ENCODE results near the gene AK4.

DNA sequence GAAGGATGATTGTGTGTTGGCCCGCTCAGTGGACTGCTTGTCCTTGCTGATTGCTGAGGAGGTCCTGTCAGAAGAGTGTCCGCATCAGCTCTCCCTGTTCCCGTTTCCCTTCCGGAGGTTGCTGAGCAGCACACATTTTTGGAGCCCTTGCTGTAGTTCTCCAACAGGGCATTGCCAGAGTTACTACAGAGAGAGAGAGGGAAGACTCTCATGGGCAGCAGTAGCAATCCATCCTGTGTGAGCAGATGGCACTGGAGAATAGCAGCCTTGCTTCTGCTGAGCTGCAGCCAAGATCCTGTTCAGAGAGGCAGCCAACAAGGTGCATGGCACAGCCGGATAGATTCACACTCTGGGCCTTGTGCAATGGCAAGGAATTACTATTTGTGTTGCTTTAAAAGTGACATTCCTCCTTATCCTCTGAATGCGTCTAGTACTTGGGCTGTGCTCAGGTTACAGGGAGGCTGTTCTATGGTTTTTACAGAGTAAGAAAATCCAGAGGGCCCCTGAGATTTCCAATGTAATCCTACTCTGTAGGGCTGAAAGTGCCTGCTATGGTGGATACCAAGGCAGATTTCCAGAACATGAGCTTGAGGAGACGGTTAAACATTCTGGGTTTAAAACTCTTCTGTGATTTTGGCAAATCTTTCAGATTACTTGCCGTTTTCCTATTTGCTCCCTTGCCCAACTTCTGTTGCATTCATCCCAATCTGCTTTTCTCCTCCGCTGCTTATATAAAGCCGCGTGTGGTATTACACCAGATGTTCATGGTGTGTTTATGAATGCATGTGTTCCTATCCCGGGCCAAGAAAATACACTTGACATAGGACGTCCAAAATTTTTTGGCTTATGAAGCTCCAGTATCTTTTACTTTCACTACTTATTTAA, 27.4 kb downstream of the AK4 start:
- TF ChIP-seq, protein P1, sequence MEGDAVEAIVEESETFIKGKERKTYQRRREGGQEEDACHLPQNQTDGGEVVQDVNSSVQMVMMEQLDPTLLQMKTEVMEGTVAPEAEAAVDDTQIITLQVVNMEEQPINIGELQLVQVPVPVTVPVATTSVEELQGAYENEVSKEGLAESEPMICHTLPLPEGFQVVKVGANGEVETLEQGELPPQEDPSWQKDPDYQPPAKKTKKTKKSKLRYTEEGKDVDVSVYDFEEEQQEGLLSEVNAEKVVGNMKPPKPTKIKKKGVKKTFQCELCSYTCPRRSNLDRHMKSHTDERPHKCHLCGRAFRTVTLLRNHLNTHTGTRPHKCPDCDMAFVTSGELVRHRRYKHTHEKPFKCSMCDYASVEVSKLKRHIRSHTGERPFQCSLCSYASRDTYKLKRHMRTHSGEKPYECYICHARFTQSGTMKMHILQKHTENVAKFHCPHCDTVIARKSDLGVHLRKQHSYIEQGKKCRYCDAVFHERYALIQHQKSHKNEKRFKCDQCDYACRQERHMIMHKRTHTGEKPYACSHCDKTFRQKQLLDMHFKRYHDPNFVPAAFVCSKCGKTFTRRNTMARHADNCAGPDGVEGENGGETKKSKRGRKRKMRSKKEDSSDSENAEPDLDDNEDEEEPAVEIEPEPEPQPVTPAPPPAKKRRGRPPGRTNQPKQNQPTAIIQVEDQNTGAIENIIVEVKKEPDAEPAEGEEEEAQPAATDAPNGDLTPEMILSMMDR (IDR thresholded peaks at IDR 0.05) = no peak
- no peak for TF ChIP-seq POLR2A (IDR thresholded peaks at IDR 0.05)
- no peak for TF ChIP-seq POLR2AphosphoS5 (IDR thresholded peaks at IDR 0.05)

All from upper lobe of left lung (tissue), 4 donors.